Measurements from ENCODE around the gene LSP1.

DNA sequence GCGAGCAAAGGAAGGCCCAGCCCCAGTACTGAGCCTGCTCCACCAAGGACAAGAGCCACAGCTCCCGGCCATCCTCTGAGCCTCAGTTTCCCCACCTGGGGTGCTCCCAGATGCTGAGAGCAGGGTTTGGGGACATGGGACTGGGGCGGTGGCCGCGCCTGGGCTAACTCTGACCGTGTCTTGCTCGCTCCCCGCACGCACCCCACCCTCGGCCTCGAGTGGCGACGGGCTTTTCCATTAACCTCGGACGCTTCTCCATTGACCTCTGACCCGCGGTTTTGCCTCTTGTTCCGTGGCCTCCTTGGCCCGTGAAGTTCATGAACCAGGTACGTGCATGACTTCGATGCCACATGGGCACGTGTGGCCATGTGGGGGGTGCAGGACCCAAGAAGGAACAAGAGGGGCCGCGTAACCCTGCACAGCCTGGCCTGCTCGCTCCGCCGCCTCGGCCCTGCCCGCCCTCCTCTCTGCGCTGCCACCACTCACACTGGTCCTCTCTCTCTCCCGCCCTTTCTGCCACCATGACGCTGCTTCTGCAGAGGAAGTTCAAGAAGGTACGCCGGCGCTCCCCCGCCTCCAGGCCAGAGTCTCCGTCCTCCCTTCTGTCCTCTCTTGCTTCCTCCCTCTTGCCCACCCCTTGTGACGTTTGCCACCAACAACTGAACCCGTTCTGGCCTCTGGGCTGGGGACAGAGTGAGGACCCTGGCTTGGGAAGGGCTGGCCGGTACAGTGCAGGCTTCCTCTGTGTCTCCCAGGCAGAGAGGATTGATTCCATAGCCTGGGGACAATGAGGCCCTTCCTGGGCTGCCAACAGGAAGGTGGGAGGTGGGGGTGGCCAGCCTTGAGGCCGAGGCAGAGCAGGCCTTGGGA lies 73.5 kb downstream of the LSP1 start:
- TF ChIP-seq POLR2A (IDR thresholded peaks at IDR 0.05; ENCODE audit: low read depth, low read length) (no peak), SPI1 (IDR thresholded peaks at IDR 0.05; ENCODE audit: low read depth, low read length) (no peak)

Data from GM12891 (cell line).